Neural cell (in vitro differentiated cells): ENCODE data around the gene CREBL2.

ENCODE experiments used
- CTCF ChIP-seq: fragments of 450-650 bp; IDR thresholded peaks from 2 replicates; pipeline ENCODE4 v1.5.1; 2014; ENCODE audit warnings: antibody characterized with exemption, mild to moderate bottlenecking, moderate library complexity; ENCODE audit not compliant: poor library complexity, severe bottlenecking
- EZH2 ChIP-seq: fragments of 200-600, 300-800 bp; shearing (Covaris generic), sonication (generic); IDR thresholded peaks from 2 replicates; pipeline ENCODE4 v1.6.1; 2014; ENCODE audit warnings: antibody characterized with exemption, low read length, borderline replicate concordance, mild to moderate bottlenecking; ENCODE audit not compliant: insufficient read depth, poor library complexity, severe bottlenecking
- MXI1 ChIP-seq: fragments of 450-650 bp; conservative IDR thresholded peaks from 2 replicates; pipeline ENCODE4 v1.6.1; 2014; ENCODE audit warnings: antibody characterized with exemption, mild to moderate bottlenecking; ENCODE audit not compliant: poor library complexity, severe bottlenecking
- POLR2AphosphoS5 ChIP-seq: IDR thresholded peaks from 2 replicates; pipeline ENCODE4 v1.6.1; 2012
- RAD21 ChIP-seq: fragments of 450-650 bp; conservative IDR thresholded peaks from 2 replicates; pipeline ENCODE4 v1.6.1; 2014; ENCODE audit warnings: antibody characterized with exemption, mild to moderate bottlenecking, moderate library complexity
- REST ChIP-seq: IDR thresholded peaks from 2 replicates; pipeline ENCODE4 v1.6.1; 2012; ENCODE audit warnings: borderline replicate concordance
- SMC3 ChIP-seq: fragments of 450-650 bp; conservative IDR thresholded peaks from 2 replicates; pipeline ENCODE4 v1.6.1; 2014; ENCODE audit warnings: antibody characterized with exemption, mild to moderate bottlenecking, moderate library complexity; ENCODE audit not compliant: poor library complexity
- TAF1 ChIP-seq: IDR thresholded peaks from 2 replicates; pipeline ENCODE4 v1.6.1; 2012; ENCODE audit warnings: low read depth

DNA sequence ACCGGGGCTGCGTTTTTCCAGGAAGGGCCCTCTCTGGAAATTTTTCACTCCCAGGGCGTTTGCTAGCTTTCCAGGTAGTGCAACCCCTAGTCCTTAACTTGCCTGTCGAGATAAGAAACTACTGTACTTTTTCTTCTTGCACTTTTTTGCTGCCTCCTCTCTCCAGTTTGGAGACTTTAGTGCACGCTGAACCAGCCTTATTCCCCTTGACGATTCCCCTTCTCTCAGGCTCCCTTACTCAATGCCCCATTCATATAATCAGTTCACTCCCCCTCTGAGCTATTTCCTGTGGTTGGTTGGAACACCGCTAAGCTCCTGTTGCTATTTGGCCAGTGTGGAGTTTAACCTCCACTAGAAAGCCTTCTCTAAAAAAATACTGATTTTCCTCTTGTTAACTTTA, 682 bp downstream of the CREBL2 start:
- TF ChIP-seq EZH2 (no peak), CTCF (no peak), POLR2AphosphoS5 (no peak), MXI1 (no peak), SMC3 (no peak), TAF1 (no peak), REST (no peak), RAD21 (no peak)
